Fibroblast of lung (primary cell): ENCODE data around the gene ZNF385B. TPM values are rescaled to one million over a fixed set of nuclear protein-coding genes. Genes with fewer than 3 reads are reported as not detected.

Experiments used
- DNase-seq, 2 donors: peaks; one replicate each; pipeline versions ENCODE4 v3.0.0 to v3.0.0-alpha.2; 2010; ENCODE audit warnings: low read depth in 2 of 2
- H2AFZ ChIP-seq: 2 replicates; pipeline ENCODE4 v1.5.1; 2012; ENCODE audit warnings: low read length, control low read depth, inconsistent platforms
- H3K27ac ChIP-seq: 2 replicates; pipeline ENCODE4 v1.5.1; 2011; ENCODE audit warnings: low read length, control low read depth; ENCODE audit not compliant: insufficient read depth
- H3K27me3 ChIP-seq: 2 replicates; pipeline ENCODE4 v1.5.1; 2011; ENCODE audit warnings: mild to moderate bottlenecking, low read length; ENCODE audit not compliant: control insufficient read depth, insufficient read depth
- H3K36me3 ChIP-seq: 2 replicates; pipeline ENCODE4 v1.5.1; 2011; ENCODE audit warnings: low read length; ENCODE audit not compliant: control insufficient read depth, insufficient read depth
- H3K4me1 ChIP-seq: 2 replicates; pipeline ENCODE4 v1.5.1; 2011; ENCODE audit warnings: low read length; ENCODE audit not compliant: control insufficient read depth, insufficient read depth; ENCODE audit errors: extremely low read depth
- H3K4me2 ChIP-seq: 2 replicates; pipeline ENCODE4 v1.5.1; 2011; ENCODE audit warnings: low read length, control low read depth; ENCODE audit not compliant: insufficient read depth; ENCODE audit errors: extremely low read depth
- H3K4me3 ChIP-seq, 4 experiments: fragments of 200-600 bp in 1 of 4; sonication (generic) in 1 of 4; replicated peaks in 1 of 4; 2 replicates each; pipeline ENCODE4 v1.5.1; 2011 to 2016; ENCODE audit warnings: low read length in 4 of 4, low read depth in 3 of 4, mild to moderate bottlenecking in 3 of 4, control low read depth in 2 of 4, inconsistent platforms in 1 of 4, mixed read lengths in 1 of 4; ENCODE audit not compliant: insufficient read depth in 1 of 4; ENCODE audit errors: control extremely low read depth in 1 of 4
- H3K79me2 ChIP-seq: 2 replicates; pipeline ENCODE4 v1.5.1; 2012; ENCODE audit warnings: mild to moderate bottlenecking, low read length, inconsistent platforms; ENCODE audit not compliant: control insufficient read depth, insufficient read depth
- H3K9ac ChIP-seq: 2 replicates; pipeline ENCODE4 v1.5.1; 2011; ENCODE audit warnings: mild to moderate bottlenecking, low read length, control low read depth; ENCODE audit not compliant: insufficient read depth
- H3K9me3 ChIP-seq: 2 replicates; pipeline ENCODE4 v1.5.1; 2012; ENCODE audit warnings: low read depth, low read length; ENCODE audit not compliant: control insufficient read depth, insufficient read depth
- H4K20me1 ChIP-seq: 2 replicates; pipeline ENCODE4 v1.5.1; 2011; ENCODE audit warnings: low read length; ENCODE audit not compliant: control insufficient read depth, insufficient read depth; ENCODE audit errors: extremely low read depth
- EZH2 ChIP-seq: IDR thresholded peaks from 2 replicates; pipeline ENCODE4 v1.5.1; 2012; ENCODE audit warnings: low read length, control low read depth, mild to moderate bottlenecking; ENCODE audit errors: missing control alignments
- polyA plus RNA-seq, 2 donors: library from polyadenylated mRNA; depleted of rRNA in 1 of 2; stranded (reverse) in 1 of 2; unstranded in 1 of 2; fragments of >200 nt; gene quantifications; 2 replicates each; pipeline ENCODE4 v1.2.1, GENCODE V29; 2011 to 2012; ENCODE audit warnings: missing spikeins in 1 of 2
- total RNA-seq: library from RNA; depleted of rRNA; stranded (reverse); fragments of >200 nt; gene quantifications from 2 replicates; pipeline ENCODE4 v1.2.1, GENCODE V29; 2014
- TF ChIP-seq, protein P1 (sequence below), 2 donors: IDR thresholded peaks in 1 of 2; conservative IDR thresholded peaks in 1 of 2; 1 replicate in 1 of 2; 2 replicates in 1 of 2; pipeline ENCODE4 v1.5.1; 2011 to 2012; ENCODE audit warnings: low read length in 2 of 2, control low read depth in 1 of 2, inconsistent platforms in 1 of 2, low read depth in 1 of 2, mild to moderate bottlenecking in 1 of 2

ZNF385B gene
- total and polyA plus RNA-seq, 2 donors (not counting 1 experiment from before 2014, with no cell fraction given), result 0.06 TPM; not detected in 1

DNA sequence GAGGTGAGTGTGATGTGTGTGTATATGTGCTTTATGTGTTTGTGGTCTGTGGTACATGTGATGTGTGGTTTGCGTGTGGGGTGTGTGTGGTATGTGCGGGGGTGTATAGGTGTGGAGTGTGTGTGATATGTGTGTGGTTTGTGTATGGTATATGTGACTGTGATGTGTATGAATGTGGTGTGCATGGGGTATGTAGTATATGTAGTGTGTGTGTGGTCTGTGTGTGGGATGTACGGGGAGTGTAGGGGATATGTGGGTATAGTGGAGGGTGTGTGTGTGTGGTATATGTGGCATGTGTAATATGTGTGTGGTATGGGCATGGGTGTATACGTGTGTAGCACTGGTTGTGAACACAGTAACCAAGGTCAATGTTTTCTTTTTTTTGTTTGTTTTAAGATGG lies 87.4 kb downstream of the ZNF385B start:
- Histone ChIP-seq H3K4me3 (no peak overlapping the region), H3K9me3 (no peaks in the 10 kb centered on the region), H3K27ac (no peak overlapping the region), H3K79me2 (no peaks in the 10 kb centered on the region), H4K20me1 (no peaks in the 10 kb centered on the region), H3K9ac (no peak overlapping the region), H2AFZ (no peak overlapping the region), H3K4me2 (no peak overlapping the region), H3K27me3 (no peaks in the 10 kb centered on the region), H3K36me3 (no peaks in the 10 kb centered on the region), H3K4me1 (no peaks in the 10 kb centered on the region)
- TF ChIP-seq EZH2, result no peak
- TF ChIP-seq, protein P1, sequence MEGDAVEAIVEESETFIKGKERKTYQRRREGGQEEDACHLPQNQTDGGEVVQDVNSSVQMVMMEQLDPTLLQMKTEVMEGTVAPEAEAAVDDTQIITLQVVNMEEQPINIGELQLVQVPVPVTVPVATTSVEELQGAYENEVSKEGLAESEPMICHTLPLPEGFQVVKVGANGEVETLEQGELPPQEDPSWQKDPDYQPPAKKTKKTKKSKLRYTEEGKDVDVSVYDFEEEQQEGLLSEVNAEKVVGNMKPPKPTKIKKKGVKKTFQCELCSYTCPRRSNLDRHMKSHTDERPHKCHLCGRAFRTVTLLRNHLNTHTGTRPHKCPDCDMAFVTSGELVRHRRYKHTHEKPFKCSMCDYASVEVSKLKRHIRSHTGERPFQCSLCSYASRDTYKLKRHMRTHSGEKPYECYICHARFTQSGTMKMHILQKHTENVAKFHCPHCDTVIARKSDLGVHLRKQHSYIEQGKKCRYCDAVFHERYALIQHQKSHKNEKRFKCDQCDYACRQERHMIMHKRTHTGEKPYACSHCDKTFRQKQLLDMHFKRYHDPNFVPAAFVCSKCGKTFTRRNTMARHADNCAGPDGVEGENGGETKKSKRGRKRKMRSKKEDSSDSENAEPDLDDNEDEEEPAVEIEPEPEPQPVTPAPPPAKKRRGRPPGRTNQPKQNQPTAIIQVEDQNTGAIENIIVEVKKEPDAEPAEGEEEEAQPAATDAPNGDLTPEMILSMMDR (conservative IDR thresholded peaks at IDR 0.05 in 1 of 2, IDR thresholded peaks at IDR 0.05 in 1 of 2; ENCODE audit: low read depth in 1 of 2, low read length in 2 of 2), result no peak
- no peak for DNase-seq

DNA sequence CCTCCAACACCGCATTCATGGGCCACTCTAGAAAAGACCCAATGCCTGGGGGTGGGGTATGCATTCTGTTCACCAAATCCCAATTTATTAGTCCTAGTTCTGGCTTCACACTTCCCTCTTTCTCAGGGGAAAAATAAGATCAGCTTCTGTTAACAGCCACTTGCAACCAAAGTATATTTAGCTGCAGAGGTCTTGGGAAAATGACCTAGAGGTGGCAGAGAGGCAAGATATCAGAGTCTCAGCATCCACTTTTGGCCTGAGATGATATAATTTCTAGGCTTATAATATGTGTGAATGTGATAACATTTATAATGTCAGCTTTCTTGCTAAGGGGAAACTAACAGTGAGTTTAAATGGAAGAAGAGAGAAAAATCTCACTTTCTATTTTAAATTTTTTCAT lies 89.1 kb downstream of the ZNF385B start:
- H3K4me2 ChIP-seq, result no peak overlapping the region
- H3K4me1 ChIP-seq, result no peaks in the 10 kb centered on the region
- no peaks in the 10 kb centered on the region for H4K20me1 ChIP-seq
- no peaks in the 10 kb centered on the region for H3K36me3 ChIP-seq
- H3K79me2 ChIP-seq, result no peaks in the 10 kb centered on the region
- no peak overlapping the region for H3K9ac ChIP-seq
- H3K9me3 ChIP-seq, result no peaks in the 10 kb centered on the region
- no peak overlapping the region for H2AFZ ChIP-seq
- DNase-seq, result no peak
- H3K4me3 ChIP-seq, result no peak overlapping the region
- H3K27ac ChIP-seq, result no peak overlapping the region
- TF ChIP-seq, protein P1 (conservative IDR thresholded peaks at IDR 0.05 in 1 of 2, IDR thresholded peaks at IDR 0.05 in 1 of 2; ENCODE audit: low read depth in 1 of 2, low read length in 2 of 2), result no peak
- TF ChIP-seq EZH2, result no peak
- H3K27me3 ChIP-seq, result no peaks in the 10 kb centered on the region

DNA sequence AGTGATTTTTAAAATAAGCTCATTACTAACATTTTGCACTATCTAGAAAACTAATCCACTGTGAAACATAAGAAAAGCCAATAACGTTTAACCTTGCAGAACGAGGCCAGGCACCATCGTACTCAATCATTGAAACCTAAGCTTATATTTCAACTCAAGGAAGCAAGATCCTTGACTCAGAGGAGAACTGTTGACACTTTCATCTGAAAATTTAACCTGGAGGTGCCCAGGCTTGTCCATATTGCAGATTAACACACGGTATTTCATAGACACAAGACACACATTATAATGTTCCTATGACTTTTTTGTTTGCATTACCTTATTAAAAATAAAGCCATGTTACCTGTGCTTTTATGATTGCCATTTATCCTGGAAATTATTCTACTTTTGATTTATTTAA lies 89.6 kb downstream of the ZNF385B start:
- H3K27ac ChIP-seq, result no peak overlapping the region
- no peak overlapping the region for H3K4me2 ChIP-seq
- no peaks in the 10 kb centered on the region for H3K4me1 ChIP-seq

More for the DNA sequence above, 89.6 kb downstream of the ZNF385B start:
- TF ChIP-seq, protein P1 (conservative IDR thresholded peaks at IDR 0.05 in 1 of 2, IDR thresholded peaks at IDR 0.05 in 1 of 2; ENCODE audit: low read depth in 1 of 2, low read length in 2 of 2), result no peak
- no peak for TF ChIP-seq EZH2
- no peak overlapping the region for H3K4me3 ChIP-seq
- H4K20me1 ChIP-seq, result no peaks in the 10 kb centered on the region
- no peaks in the 10 kb centered on the region for H3K79me2 ChIP-seq
- H3K36me3 ChIP-seq, result no peaks in the 10 kb centered on the region
- DNase-seq, result no peak
- H2AFZ ChIP-seq, result no peak overlapping the region
- no peak overlapping the region for H3K9ac ChIP-seq
- no peaks in the 10 kb centered on the region for H3K9me3 ChIP-seq
- H3K27me3 ChIP-seq, result no peaks in the 10 kb centered on the region
